ENCODE measurements around the gene PALM. TPM values are rescaled to one million over a fixed set of nuclear protein-coding genes. Genes with fewer than 3 reads are reported as not detected.

Gene PALM
- total RNA-seq, 2 experiments from 2014 or later: not detected

DNA sequence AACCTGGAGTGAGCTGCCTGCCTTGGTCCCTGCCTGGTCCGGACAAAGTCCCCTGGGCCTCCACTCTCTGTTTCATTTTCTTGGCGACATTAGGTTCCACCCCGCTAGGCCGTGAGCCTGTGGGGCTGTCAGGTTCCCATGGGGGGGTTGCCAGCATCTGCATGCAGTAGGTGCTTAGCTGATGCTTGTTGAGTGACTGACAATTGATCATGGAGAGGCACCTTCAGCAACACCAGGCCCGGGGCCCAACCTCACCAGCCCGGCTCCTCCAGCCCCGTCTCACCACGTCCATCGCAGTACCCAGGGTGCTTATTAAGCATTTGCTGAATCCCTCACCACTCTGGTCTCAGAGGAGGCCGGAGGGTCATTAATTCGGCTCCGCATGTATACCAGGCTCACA is 55.6 kb downstream of the PALM start:
- Mint-ChIP-seq H3K36me3 (no peaks in the 10 kb centered on the region), H3K9me3 (peaks cover 1% of the 10 kb centered on the region), H3K4me3 (no peak overlapping the region), H3K27me3 (no peaks in the 10 kb centered on the region), H3K27ac (no peak overlapping the region), H3K4me1 (no peaks in the 10 kb centered on the region)
- no peak for DNase-seq

DNA sequence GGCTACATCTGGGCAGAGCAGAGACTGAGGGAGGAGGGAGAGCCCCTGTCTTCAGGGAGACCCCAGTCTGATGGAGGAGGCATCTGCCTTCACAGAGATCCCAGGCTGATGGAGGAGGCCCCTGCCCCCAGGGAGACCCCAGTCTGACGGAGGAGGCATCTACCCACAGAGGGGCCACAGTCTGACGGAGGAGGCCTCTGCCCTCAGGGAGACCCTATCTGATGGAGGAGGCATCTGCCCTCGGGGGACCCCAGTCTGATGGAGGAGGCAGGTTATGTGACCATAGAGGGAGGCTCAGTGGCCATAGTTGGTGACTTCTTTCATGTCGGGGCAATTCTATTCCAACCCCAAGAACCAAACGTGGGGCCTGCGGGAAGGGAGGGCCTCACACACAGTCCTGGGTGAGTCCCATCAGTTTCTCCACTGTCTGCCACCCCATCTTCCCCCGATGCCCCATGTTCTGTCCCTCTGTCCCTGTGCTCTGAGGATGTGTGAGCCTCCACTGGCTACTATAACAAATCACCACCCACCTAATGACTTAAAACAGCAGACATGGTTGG is 56.5 kb downstream of the PALM start:
- Mint-ChIP-seq H3K9me3 (no peaks in the 10 kb centered on the region), H3K4me3 (no peak overlapping the region), H3K36me3 (no peaks in the 10 kb centered on the region), H3K27ac (no peak overlapping the region), H3K4me1 (peaks cover under 1% of the 10 kb centered on the region), H3K27me3 (peaks cover 6% of the 10 kb centered on the region)
- no peak for DNase-seq

DNA sequence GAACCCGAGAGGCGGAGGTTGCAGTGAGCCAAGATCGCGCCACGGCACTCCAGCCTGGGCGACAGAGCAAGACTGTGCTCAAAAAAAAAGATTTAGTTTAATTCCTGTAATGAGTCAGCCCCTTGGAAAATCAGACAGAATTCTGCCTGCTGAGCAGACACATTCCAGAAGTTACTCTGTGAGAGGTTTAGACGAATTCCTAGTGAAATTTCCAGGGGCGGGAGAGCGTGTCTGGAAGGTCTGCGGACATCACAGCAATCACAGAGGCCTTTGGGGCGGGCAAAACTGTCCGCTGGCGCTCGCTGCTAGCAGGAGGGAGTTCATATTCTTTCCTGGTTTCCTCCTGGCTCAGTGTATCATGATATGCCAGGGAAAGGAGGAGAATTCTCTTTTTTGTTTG is 59.7 kb downstream of the PALM start:
- DNase-seq: no peak
- Mint-ChIP-seq H3K36me3 (no peaks in the 10 kb centered on the region), H3K4me3 (no peak overlapping the region), H3K9me3 (no peaks in the 10 kb centered on the region), H3K27ac (no peak overlapping the region), H3K27me3 (peaks cover 13% of the 10 kb centered on the region), H3K4me1 (peaks cover 3% of the 10 kb centered on the region)

DNA sequence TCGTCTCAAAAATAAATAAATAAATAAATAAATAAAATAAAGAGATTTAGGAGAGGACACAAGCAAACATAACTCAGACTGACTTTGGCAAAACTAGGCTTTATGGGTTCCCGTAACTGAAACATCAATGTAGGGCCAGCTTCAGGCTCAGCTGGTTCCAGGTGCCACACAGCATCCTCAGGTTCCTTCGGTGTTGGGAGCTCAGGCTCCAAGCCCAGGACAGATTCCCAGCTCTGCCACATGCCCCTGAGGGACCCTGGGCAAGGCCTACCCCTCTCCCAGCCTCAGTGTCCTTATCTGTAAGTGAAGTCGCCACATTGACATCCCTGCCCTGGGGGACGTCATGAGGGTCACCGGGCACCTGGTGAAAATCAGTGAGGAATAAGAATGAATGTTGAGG is 60.9 kb downstream of the PALM start:
- no peak for DNase-seq
- H3K4me3 Mint-ChIP-seq: no peak overlapping the region
- H3K4me1 Mint-ChIP-seq: peaks cover 3% of the 10 kb centered on the region
- no peaks in the 10 kb centered on the region for H3K36me3 Mint-ChIP-seq
- H3K27ac Mint-ChIP-seq: no peak overlapping the region
- H3K27me3 Mint-ChIP-seq: peaks cover 13% of the 10 kb centered on the region
- no peaks in the 10 kb centered on the region for H3K9me3 Mint-ChIP-seq

DNA sequence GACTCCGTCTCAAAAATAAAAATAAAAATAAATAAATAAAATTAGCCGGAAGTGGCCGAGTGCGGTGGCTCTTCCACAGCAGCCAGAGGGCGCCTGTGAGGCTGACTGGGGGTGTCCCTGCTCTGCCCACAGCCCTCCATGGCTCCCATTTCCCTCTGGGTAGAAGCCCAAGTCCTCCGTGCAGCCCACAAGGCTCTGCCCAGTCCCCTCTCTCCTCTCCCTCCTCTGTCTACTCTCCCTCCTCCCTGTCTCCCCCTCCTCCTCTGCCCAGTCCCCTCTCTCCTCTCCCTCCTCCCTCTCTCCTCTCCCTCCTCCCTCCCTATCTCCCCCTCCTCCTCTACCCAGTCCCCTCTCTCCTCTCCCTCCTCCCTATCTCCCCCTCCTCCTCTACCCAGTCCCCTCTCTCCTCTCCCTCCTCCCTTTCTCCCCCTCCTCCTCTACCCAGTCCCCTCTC is 62.6 kb downstream of the PALM start:
- Mint-ChIP-seq H3K4me3 (no peak overlapping the region), H3K36me3 (no peaks in the 10 kb centered on the region), H3K9me3 (no peaks in the 10 kb centered on the region), H3K27ac (no peak overlapping the region), H3K27me3 (peaks cover 13% of the 10 kb centered on the region), H3K4me1 (peaks cover 3% of the 10 kb centered on the region)
- peak; percentile 51 for DNase-seq

DNA sequence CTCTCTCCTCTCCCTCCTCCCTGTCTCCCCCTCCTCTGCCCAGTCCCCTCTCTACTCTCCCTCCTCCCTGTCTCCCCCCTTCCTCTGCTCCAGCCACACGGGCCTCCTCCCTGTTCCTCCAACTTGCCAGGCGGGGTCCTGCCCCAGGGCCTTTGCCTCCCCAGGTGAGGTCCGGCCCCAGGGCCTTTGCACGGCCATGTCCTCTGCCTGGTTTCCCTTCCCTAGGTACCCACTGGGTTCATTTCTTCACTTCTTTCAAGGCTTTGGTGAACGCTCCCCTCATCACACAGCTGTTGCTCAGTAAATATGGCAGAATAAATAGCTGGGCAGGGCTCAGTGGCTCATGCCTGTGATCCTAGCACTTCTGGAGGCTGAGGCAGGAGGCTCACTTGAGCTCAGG is 63.3 kb downstream of the PALM start:
- Mint-ChIP-seq H3K4me3 (no peak overlapping the region), H3K27ac (no peak overlapping the region), H3K4me1 (peaks cover 3% of the 10 kb centered on the region), H3K9me3 (no peaks in the 10 kb centered on the region), H3K27me3 (peaks cover 13% of the 10 kb centered on the region), H3K36me3 (no peaks in the 10 kb centered on the region)
- DNase-seq: no peak

DNA sequence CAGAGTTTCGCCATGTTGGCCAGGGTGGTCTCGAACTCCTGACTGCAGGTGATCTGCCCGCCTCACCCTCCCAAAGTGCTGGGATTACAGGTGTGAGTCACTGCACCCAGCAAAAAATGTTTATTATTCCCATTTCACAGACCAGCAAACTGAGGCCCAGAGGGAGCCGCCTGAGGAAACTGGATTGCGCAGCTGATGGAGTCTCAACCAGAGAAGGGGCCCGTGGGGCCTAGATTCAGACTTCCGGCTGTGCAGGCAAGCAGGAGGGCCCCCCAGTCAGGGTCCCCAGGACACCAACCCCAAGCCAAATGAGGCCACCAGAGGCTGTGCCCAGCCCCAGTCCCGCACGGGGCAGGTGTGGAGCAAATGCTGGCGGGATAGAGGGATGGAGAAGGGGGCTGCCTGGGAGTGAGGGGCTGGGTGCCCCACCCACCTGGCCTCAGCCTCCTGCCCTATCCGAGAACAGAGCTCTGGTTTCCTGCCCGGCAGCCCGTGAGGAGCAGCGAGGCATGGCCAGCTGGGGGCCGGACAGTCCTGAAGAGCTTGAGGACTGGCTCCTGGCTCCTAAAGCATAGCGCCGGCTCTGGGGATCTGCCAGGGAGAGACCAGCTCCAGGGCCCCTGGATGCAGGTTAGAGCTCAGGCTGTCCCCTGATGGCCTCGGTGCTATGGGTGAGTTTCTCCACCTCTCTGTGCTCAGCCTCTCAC is 64.1 kb downstream of the PALM start:
- Mint-ChIP-seq H3K27me3 (peaks cover 13% of the 10 kb centered on the region), H3K27ac (no peak overlapping the region), H3K4me3 (no peak overlapping the region), H3K4me1 (peaks cover 3% of the 10 kb centered on the region), H3K9me3 (no peaks in the 10 kb centered on the region), H3K36me3 (no peaks in the 10 kb centered on the region)
- DNase-seq: no peak

DNA sequence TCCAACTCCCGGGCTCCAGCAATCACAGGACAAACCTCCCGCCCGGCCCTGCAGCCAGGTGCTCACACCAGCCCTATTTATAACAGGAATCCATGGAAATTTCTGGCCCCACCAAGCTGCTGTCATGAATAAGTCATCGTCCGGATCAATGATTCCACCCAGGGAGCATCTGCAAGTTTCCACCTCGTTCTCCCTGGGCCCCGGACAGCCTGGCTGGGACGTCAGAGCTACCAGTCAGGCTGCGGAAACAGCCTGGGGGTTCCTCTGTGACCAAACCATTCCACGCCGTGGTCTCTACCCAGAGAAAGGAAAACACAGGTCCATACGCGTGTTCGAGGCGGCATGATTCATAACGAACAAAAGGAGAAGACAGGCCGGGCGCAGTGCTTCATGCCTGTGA is 67.8 kb downstream of the PALM start:
- Mint-ChIP-seq H3K4me1 (no peaks in the 10 kb centered on the region), H3K27ac (no peak overlapping the region), H3K36me3 (no peaks in the 10 kb centered on the region), H3K9me3 (no peaks in the 10 kb centered on the region), H3K27me3 (peaks cover 4% of the 10 kb centered on the region), H3K4me3 (no peak overlapping the region)
- no peak for DNase-seq

DNA sequence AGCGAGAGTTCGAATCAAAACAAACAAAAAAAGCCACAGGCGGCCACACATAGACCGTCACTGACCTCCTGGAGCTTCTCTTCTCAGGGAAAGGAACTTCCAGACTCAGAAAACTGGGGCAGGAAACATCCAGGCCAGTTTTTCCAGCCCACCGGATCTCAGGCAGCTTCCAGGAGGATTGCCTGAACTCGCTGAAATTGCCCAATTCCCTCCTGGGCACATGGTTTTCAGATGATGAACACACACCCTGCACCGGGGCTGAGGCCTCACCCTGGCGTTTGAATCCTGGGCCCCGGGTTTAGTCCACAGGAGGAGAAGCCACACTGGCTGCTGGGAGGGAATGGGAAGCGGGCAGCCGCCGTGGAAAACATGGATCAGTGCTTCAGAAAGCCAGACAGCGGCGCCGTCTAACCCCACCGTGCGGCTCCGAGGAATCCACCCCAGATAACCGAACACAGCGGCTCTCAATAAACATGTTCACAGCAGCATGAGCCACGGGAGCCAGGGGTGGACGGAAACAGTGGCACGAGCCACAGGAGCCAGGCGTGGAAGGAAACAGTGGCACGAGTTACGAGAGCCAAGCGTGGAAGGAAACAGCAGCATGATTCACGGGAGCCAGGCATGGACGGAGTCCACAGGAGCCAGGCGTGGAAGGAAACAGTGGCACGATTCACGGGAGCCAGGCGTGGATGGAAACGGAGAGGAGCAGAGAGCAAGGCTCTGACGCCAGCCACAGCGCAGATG is 70.3 kb downstream of the PALM start:
- no peaks in the 10 kb centered on the region for H3K4me1 Mint-ChIP-seq
- no peaks in the 10 kb centered on the region for H3K9me3 Mint-ChIP-seq
- H3K27ac Mint-ChIP-seq: no peak overlapping the region
- no peaks in the 10 kb centered on the region for H3K36me3 Mint-ChIP-seq
- no peak for DNase-seq
- no peaks in the 10 kb centered on the region for H3K27me3 Mint-ChIP-seq
- H3K4me3 Mint-ChIP-seq: no peak overlapping the region

DNA sequence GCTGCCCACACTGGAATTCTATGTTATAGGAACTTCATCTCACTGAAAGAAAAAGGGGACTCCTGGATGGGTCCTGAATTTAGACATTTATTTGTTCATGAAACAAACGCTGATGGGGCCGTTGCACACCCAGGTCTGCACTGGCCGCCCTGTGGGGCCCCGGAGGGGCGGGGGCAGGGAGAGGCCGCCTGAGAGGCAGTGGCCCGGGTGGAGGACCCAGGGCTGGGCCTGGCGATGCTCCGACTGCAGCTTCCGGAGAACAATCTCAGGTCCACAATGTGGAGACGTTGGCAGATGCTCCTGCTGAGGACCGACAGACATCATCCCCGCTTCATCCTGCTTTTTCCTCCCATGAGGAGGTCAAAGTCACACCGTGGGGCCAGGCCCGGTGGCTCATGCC is 72.2 kb downstream of the PALM start:
- Mint-ChIP-seq H3K9me3 (no peaks in the 10 kb centered on the region), H3K4me3 (no peak overlapping the region), H3K27ac (no peak overlapping the region), H3K4me1 (no peaks in the 10 kb centered on the region), H3K36me3 (no peaks in the 10 kb centered on the region), H3K27me3 (no peaks in the 10 kb centered on the region)
- DNase-seq: no peak

DNA sequence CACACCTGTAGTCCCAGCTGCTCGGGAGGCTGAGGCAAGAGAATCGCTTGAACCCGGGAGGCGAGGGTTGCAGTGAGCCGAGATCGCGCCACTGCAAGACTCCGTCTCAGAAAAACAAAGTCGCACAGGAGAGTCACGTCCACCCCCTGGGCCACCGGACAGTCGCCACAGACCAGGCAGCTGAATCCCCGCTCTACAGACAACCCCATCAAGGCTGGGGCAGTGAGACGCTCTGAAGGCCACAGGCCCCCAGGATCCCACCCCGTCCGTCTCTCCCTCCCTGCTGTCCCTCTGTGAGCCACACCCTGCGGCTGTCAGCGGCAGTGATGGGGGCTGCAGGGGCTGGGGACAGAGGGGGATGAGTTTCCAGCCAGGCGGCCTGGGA is 73.1 kb downstream of the PALM start:
- H3K36me3 Mint-ChIP-seq: no peaks in the 10 kb centered on the region
- H3K4me3 Mint-ChIP-seq: no peak overlapping the region
- no peaks in the 10 kb centered on the region for H3K9me3 Mint-ChIP-seq
- no peaks in the 10 kb centered on the region for H3K4me1 Mint-ChIP-seq
- no peaks in the 10 kb centered on the region for H3K27me3 Mint-ChIP-seq
- DNase-seq: no peak
- no peak overlapping the region for H3K27ac Mint-ChIP-seq

DNA sequence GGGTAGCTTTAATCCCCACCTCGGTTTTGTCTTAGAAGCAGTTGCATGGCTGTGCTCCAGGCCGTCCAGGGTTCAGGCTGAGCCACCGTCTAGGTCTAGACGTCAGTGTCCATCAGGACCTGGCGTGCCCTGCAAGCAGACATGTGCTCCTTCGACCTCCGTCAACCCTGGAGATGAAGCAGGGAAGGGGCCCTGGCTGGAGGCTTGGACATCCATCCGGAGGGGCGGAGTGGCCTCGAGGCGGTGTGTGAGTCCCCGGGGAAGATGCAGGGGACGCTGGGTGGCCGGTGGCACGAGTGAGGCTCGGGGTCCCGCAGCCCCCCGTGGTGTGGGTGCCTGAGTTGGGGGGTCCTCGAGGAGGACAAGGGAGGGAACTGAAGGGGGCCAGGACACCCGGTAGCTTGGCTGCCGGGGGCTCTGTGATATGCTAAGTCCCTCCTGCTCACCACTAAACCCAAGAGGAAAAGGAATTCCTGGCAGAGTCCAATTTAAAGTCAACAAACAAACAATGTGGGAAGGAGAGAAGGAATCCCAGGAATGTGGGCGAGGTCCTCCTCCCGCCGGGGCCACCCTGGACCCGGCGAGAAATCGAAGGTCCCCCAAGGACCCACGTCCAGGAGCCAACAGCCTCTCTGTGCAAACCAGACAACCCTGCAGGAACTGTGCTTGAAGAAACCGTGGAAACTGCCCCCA is 73.6 kb downstream of the PALM start:
- no peaks in the 10 kb centered on the region for H3K36me3 Mint-ChIP-seq
- no peak overlapping the region for H3K27ac Mint-ChIP-seq
- H3K9me3 Mint-ChIP-seq: no peaks in the 10 kb centered on the region
- no peak overlapping the region for H3K4me3 Mint-ChIP-seq
- H3K27me3 Mint-ChIP-seq: no peaks in the 10 kb centered on the region
- no peaks in the 10 kb centered on the region for H3K4me1 Mint-ChIP-seq
- no peak for DNase-seq

DNA sequence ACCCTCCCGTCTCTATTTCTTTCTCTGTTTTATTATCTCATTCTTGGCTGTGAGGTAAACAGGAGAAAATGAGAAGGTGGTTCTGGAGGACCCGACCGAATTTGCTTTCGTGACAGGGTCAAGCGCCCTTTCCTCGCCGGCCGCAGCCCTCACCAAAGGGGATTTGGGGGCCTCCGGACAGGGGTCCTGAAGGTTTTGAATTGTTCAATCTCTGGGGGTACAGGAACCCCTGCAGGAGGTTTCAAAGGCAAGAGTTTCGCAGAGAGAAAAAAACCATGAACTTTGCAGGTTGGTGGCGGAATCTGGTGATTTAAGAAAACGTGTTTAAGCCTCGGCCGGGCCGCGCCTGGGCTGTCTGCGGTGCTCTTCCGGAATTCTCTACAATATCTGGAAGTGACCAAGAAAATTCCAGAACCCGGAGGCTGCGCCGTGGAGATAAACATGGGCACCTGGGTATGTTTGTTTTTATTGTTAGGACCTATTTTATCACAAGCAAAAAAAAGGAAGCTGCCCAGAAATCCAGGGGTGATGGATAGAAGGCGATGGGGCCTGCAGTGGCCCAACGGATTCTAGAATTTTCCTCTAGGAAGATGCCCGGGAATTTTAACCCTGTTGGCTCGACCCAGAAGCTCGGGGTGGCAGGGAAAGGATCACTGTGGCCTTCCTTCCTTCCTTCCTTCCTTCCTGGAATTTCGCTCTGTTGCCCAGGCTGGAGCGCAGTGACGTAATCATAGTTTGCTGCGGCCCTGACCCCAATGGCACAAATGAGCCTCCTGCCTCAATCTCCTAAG is 74.3 kb downstream of the PALM start:
- Mint-ChIP-seq H3K27ac (no peak overlapping the region), H3K4me1 (no peaks in the 10 kb centered on the region), H3K36me3 (no peaks in the 10 kb centered on the region), H3K27me3 (no peaks in the 10 kb centered on the region), H3K4me3 (no peak overlapping the region), H3K9me3 (no peaks in the 10 kb centered on the region)
- no peak for DNase-seq

DNA sequence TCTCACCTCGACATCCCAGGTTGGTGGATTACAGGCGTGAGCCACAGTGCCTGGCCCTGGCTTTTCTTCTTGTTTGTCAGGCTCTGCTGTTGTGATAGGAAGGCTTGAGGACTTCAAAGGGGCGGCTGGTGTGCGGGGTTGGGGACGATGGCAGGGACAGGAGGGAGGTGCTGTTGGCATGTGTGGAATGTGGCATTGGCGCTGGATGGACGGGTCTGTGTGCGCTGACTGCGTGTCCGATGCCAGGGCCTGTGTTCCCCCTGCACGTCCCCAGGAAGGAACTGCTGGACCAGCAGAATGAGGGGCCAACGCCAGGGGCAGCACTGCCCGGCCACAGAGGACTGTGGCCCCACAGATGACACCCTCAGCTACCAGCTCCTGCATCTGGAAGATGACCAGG is 75.8 kb downstream of the PALM start:
- H3K4me3 Mint-ChIP-seq: no peak overlapping the region

DNA sequence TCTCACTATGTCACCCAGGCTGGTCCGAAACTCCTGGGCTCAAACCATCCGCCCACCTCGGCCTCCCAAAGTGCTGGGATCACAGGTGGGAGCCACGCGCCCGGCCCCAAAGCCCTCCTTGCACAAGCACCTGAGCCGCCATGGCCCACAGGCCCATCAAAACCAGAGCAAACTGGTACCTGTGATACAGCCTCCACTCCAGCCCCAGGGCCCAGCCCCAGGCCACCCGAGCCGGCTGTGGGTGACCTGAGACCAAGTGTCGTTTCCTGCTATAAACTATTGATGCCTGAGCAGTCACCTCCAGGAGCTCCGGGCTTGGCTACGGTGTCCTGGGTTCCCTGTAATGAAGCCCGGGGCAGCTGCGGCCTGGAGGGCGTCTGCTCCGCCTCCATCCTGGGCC is 78.8 kb downstream of the PALM start:
- Mint-ChIP-seq H3K4me3 (peak overlapping the region; percentile 29), H3K36me3 (no peaks in the 10 kb centered on the region), H3K27me3 (peaks cover 12% of the 10 kb centered on the region), H3K4me1 (peaks cover 5% of the 10 kb centered on the region), H3K9me3 (no peaks in the 10 kb centered on the region), H3K27ac (no peak overlapping the region)
- DNase-seq: no peak

More for the DNA sequence above, 75.8 kb downstream of the PALM start:
- Mint-ChIP-seq H3K27ac (no peak overlapping the region), H3K9me3 (no peaks in the 10 kb centered on the region), H3K36me3 (no peaks in the 10 kb centered on the region), H3K27me3 (peaks cover 4% of the 10 kb centered on the region), H3K4me1 (peaks cover 5% of the 10 kb centered on the region)
- no peak for DNase-seq

Data from activated naive CD8-positive, alpha-beta T cell treated with anti-CD3 and anti-CD28 coated beads for 36 hours (primary cell).